ENCODE measurements around the gene NEK5.

Gene NEK5

GRCh38 chr13:51993713-51994112 lies 135.2 kb downstream of the NEK5 start:
- ChIA-PET POLR2A (no interaction called here), CTCF (no interaction called here)
- no peaks in the 10 kb centered on the region for H3K9me3 ChIP-seq (ENCODE audit: control insufficient read depth, insufficient read depth, low read depth, low read length)
- no peak overlapping the region for H3K4me3 ChIP-seq (ENCODE audit: low read depth, low read length)
- H3K4me1 ChIP-seq (ENCODE audit: control insufficient read depth, insufficient read depth, low read length) = peaks cover 13% of the 10 kb centered on the region
- no peaks in the 10 kb centered on the region for H3K36me3 ChIP-seq (ENCODE audit: control insufficient read depth in 2 of 2, insufficient read depth in 1 of 2, low read length in 2 of 2)
- H3K27ac ChIP-seq (ENCODE audit: extremely low read depth, low read depth, low read length) = no peak overlapping the region
- TF ChIP-seq ZBTB8A (tag by site-specific recombination; IDR thresholded peaks at IDR 0.05) (no peak), ZNF266 (tag by site-specific recombination; IDR thresholded peaks at IDR 0.05; ENCODE audit: low read depth) (no peak), ZNF23 (tag by site-specific recombination; IDR thresholded peaks at IDR 0.05; ENCODE audit: borderline replicate concordance) (no peak), ZNF292 (tag by site-specific recombination; IDR thresholded peaks at IDR 0.05; ENCODE audit: borderline replicate concordance, low read depth) (no peak), GLI4 (tag by site-specific recombination; IDR thresholded peaks at IDR 0.05) (no peak), ZNF223 (tag by site-specific recombination; IDR thresholded peaks at IDR 0.05) (no peak), ZNF747 (tag by site-specific recombination; IDR thresholded peaks at IDR 0.05) (no peak), ZNF629 (tag by site-specific recombination; IDR thresholded peaks at IDR 0.05) (no peak), ZNF121 (tag by site-specific recombination; IDR thresholded peaks at IDR 0.05) (no peak), ZNF366 (tag by site-specific recombination; conservative IDR thresholded peaks at IDR 0.05) (no peak), ZNF558 (tag by site-specific recombination; IDR thresholded peaks at IDR 0.05) (no peak), ZNF426 (tag by site-specific recombination; IDR thresholded peaks at IDR 0.05) (no peak), WT1 (tag by site-specific recombination; IDR thresholded peaks at IDR 0.05) (no peak)
- TF ChIP-seq, protein P1, sequence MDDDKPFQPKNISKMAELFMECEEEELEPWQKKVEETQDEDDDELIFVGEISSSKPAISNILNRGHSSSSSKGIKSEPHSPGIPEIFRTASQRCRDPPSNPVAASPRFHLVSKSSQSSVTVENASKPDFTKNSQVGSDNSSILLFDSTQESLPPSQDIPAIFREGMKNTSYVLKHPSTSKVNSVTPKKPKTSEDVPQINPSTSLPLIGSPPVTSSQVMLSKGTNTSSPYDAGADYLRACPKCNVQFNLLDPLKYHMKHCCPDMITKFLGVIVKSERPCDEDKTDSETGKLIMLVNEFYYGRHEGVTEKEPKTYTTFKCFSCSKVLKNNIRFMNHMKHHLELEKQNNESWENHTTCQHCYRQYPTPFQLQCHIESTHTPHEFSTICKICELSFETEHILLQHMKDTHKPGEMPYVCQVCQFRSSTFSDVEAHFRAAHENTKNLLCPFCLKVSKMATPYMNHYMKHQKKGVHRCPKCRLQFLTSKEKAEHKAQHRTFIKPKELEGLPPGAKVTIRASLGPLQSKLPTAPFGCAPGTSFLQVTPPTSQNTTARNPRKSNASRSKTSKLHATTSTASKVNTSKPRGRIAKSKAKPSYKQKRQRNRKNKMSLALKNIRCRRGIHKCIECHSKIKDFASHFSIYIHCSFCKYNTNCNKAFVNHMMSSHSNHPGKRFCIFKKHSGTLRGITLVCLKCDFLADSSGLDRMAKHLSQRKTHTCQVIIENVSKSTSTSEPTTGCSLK (tag by site-specific recombination; IDR thresholded peaks at IDR 0.05) = no peak
- TF ChIP-seq, protein P2, sequence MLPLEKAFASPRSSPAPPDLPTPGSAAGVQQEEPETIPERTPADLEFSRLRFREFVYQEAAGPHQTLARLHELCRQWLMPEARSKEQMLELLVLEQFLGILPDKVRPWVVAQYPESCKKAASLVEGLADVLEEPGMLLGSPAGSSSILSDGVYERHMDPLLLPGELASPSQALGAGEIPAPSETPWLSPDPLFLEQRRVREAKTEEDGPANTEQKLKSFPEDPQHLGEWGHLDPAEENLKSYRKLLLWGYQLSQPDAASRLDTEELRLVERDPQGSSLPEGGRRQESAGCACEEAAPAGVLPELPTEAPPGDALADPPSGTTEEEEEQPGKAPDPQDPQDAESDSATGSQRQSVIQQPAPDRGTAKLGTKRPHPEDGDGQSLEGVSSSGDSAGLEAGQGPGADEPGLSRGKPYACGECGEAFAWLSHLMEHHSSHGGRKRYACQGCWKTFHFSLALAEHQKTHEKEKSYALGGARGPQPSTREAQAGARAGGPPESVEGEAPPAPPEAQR (tag by site-specific recombination; IDR thresholded peaks at IDR 0.05) = no peak

GRCh38 chr13:51988988-51989618 lies 139.8 kb downstream of the NEK5 start:
- Histone ChIP-seq H3K4me3 (ENCODE audit: low read depth, low read length) (no peak overlapping the region), H3K27ac (ENCODE audit: extremely low read depth, low read depth, low read length) (no peak overlapping the region), H3K9me3 (ENCODE audit: control insufficient read depth, insufficient read depth, low read depth, low read length) (no peaks in the 10 kb centered on the region), H3K36me3 (ENCODE audit: control insufficient read depth in 2 of 2, insufficient read depth in 1 of 2, low read length in 2 of 2) (no peaks in the 10 kb centered on the region), H3K4me1 (ENCODE audit: control insufficient read depth, insufficient read depth, low read length) (no peaks in the 10 kb centered on the region)
- ChIA-PET CTCF (no interaction called here), POLR2A (no interaction called here)
- TF ChIP-seq REST (tag by site-specific recombination; IDR thresholded peaks at IDR 0.05) (no peak), ZNF529 (tag by site-specific recombination; IDR thresholded peaks at IDR 0.05; ENCODE audit: insufficient replicate concordance) (no peak), ZNF785 (tag by site-specific recombination; IDR thresholded peaks at IDR 0.05) (no peak), ZNF623 (tag by site-specific recombination; IDR thresholded peaks at IDR 0.05) (no peak), EGR2 (tag by site-specific recombination; IDR thresholded peaks at IDR 0.05; ENCODE audit: low read depth) (no peak)
- TF ChIP-seq, protein P3, sequence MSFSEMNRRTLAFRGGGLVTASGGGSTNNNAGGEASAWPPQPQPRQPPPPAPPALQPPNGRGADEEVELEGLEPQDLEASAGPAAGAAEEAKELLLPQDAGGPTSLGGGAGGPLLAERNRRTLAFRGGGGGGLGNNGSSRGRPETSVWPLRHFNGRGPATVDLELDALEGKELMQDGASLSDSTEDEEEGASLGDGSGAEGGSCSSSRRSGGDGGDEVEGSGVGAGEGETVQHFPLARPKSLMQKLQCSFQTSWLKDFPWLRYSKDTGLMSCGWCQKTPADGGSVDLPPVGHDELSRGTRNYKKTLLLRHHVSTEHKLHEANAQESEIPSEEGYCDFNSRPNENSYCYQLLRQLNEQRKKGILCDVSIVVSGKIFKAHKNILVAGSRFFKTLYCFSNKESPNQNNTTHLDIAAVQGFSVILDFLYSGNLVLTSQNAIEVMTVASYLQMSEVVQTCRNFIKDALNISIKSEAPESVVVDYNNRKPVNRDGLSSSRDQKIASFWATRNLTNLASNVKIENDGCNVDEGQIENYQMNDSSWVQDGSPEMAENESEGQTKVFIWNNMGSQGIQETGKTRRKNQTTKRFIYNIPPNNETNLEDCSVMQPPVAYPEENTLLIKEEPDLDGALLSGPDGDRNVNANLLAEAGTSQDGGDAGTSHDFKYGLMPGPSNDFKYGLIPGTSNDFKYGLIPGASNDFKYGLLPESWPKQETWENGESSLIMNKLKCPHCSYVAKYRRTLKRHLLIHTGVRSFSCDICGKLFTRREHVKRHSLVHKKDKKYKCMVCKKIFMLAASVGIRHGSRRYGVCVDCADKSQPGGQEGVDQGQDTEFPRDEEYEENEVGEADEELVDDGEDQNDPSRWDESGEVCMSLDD (tag by site-specific recombination; IDR thresholded peaks at IDR 0.05) = no peak
